Measurements from ENCODE around the gene KCTD17.

The KCTD17 gene

DNA sequence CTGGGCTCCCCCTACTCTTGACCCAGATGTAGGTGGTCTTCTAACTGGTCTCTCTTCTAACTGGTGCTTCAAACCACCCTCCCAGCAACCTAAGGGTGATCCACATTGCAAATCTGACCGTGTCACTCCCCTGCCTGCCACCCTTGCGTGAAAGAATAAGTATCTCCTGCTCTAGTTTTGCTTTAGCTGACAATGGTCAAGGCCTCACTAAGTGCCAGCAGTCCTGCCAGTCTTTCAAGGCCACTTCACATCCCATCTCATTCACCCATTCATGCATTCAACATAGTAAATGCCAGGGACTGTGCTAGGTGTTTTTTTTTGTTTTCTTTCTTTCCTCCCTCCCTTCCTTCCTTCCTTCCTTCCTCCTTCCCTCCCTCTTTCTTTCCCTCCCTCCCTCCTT lies 2.3 kb upstream of the KCTD17 start:
- peaks cover 3% of the 10 kb centered on the region for H3K27me3 ChIP-seq (ENCODE audit: insufficient read depth, poor library complexity, severe bottlenecking)
- TF ChIP-seq, protein P1, sequence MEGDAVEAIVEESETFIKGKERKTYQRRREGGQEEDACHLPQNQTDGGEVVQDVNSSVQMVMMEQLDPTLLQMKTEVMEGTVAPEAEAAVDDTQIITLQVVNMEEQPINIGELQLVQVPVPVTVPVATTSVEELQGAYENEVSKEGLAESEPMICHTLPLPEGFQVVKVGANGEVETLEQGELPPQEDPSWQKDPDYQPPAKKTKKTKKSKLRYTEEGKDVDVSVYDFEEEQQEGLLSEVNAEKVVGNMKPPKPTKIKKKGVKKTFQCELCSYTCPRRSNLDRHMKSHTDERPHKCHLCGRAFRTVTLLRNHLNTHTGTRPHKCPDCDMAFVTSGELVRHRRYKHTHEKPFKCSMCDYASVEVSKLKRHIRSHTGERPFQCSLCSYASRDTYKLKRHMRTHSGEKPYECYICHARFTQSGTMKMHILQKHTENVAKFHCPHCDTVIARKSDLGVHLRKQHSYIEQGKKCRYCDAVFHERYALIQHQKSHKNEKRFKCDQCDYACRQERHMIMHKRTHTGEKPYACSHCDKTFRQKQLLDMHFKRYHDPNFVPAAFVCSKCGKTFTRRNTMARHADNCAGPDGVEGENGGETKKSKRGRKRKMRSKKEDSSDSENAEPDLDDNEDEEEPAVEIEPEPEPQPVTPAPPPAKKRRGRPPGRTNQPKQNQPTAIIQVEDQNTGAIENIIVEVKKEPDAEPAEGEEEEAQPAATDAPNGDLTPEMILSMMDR (IDR thresholded peaks at IDR 0.05; ENCODE audit: insufficient read depth, low read length) = no peak
- TF ChIP-seq POLR2AphosphoS5 (IDR thresholded peaks at IDR 0.05; ENCODE audit: low read depth) (no peak), GABPA (IDR thresholded peaks at IDR 0.05; ENCODE audit: low read depth) (no peak), SPI1 (IDR thresholded peaks at IDR 0.05; ENCODE audit: borderline replicate concordance, low read depth) (no peak)
- TF ChIP-seq, protein P2, sequence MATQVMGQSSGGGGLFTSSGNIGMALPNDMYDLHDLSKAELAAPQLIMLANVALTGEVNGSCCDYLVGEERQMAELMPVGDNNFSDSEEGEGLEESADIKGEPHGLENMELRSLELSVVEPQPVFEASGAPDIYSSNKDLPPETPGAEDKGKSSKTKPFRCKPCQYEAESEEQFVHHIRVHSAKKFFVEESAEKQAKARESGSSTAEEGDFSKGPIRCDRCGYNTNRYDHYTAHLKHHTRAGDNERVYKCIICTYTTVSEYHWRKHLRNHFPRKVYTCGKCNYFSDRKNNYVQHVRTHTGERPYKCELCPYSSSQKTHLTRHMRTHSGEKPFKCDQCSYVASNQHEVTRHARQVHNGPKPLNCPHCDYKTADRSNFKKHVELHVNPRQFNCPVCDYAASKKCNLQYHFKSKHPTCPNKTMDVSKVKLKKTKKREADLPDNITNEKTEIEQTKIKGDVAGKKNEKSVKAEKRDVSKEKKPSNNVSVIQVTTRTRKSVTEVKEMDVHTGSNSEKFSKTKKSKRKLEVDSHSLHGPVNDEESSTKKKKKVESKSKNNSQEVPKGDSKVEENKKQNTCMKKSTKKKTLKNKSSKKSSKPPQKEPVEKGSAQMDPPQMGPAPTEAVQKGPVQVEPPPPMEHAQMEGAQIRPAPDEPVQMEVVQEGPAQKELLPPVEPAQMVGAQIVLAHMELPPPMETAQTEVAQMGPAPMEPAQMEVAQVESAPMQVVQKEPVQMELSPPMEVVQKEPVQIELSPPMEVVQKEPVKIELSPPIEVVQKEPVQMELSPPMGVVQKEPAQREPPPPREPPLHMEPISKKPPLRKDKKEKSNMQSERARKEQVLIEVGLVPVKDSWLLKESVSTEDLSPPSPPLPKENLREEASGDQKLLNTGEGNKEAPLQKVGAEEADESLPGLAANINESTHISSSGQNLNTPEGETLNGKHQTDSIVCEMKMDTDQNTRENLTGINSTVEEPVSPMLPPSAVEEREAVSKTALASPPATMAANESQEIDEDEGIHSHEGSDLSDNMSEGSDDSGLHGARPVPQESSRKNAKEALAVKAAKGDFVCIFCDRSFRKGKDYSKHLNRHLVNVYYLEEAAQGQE (IDR thresholded peaks at IDR 0.05; ENCODE audit: insufficient replicate concordance, low read depth) = no peak
- DNase-seq (ENCODE audit: low read depth in 1 of 2, low spot score in 1 of 2) = no peak
- H3K4me3 ChIP-seq (replicated peaks; ENCODE audit: insufficient read depth, low read length) = no peak overlapping the region
- H3K27ac ChIP-seq (replicated peaks) = no peak overlapping the region

DNA sequence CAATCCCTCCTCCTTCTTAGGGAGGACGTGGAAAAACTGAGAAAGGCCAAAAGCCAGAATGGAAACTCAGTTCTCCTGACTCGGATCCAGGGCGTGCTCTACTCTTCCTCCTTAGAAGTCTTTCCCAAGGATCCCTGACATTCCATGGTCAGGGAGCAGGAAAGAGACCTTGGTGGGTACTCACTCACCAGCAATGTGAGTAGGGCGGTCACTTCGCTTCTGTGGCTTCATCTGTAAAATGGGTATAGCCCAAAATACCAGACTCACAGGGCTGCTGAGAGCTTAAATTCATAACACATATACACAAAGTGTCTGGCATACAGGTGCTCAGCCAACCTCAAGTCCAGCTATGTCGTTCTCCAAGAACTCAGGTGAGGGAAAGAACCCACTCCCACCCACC lies 629 bp upstream of the KCTD17 start:
- no peak for DNase-seq (ENCODE audit: low read depth in 1 of 2, low spot score in 1 of 2)
- peak overlapping the region; percentile 27; the same call in 1 of the 2 replicates for H3K4me3 ChIP-seq (replicated peaks; ENCODE audit: insufficient read depth, low read length)
- TF ChIP-seq GABPA (IDR thresholded peaks at IDR 0.05; ENCODE audit: low read depth) (no peak), SPI1 (IDR thresholded peaks at IDR 0.05; ENCODE audit: borderline replicate concordance, low read depth) (no peak), POLR2AphosphoS5 (IDR thresholded peaks at IDR 0.05; ENCODE audit: low read depth) (no peak)
- TF ChIP-seq, protein P2 (IDR thresholded peaks at IDR 0.05; ENCODE audit: insufficient replicate concordance, low read depth) = no peak
- TF ChIP-seq, protein P1 (IDR thresholded peaks at IDR 0.05; ENCODE audit: insufficient read depth, low read length) = no peak
- no peak overlapping the region for H3K27ac ChIP-seq (replicated peaks)
- peaks cover 3% of the 10 kb centered on the region for H3K27me3 ChIP-seq (ENCODE audit: insufficient read depth, poor library complexity, severe bottlenecking)

DNA sequence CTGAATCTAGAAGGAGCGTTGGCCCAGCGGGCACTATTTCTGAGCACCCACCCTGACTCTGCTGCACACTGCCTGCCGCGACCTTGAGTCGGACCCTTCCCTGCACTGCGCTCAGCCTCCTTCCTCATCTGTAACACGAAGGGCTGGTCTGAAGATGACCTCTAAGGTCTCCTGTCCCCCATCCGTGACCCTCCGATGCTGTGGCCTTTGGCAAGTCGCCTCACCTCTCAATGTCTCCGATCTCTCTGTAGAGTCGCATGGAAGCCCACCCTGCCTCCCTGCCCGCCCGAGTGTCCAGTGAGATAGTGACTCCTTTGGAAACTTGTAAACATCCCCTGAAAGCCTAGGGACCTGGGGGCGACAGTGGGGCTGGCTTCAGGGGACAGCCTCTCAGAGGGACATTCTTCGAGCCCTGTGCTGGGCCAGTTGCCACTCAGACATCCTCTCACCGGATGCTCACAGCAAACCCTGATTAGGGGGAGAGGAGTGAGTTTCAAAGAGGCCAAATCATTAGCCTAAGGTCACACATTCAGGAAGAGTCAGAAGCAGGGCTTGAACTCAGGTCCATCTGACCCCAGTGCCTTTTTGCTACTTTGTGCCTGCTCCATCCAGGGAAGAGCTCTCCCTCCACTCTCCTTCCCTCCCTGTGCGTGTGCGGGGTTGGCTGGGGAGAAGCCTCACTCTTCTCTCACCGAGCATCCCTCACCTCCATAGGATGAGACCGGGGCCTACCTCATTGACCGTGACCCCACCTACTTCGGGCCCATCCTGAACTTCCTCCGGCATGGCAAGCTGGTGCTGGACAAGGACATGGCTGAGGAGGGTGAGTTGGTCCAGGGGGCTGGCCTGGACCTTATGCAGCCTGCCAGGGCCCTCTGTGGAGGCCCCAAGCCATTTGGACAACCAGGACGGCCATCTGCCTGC lies 1.1 kb downstream of the KCTD17 start:
- H3K27ac ChIP-seq (replicated peaks) = no peak overlapping the region
- no peak overlapping the region for H3K4me3 ChIP-seq (replicated peaks; ENCODE audit: insufficient read depth, low read length)

More for the DNA sequence above, 1.1 kb downstream of the KCTD17 start:
- TF ChIP-seq SPI1 (IDR thresholded peaks at IDR 0.05; ENCODE audit: borderline replicate concordance, low read depth) (no peak), POLR2AphosphoS5 (IDR thresholded peaks at IDR 0.05; ENCODE audit: low read depth) (no peak), GABPA (IDR thresholded peaks at IDR 0.05; ENCODE audit: low read depth) (no peak)
- TF ChIP-seq, protein P2 (IDR thresholded peaks at IDR 0.05; ENCODE audit: insufficient replicate concordance, low read depth) = no peak
- TF ChIP-seq, protein P1 (IDR thresholded peaks at IDR 0.05; ENCODE audit: insufficient read depth, low read length) = no peak
- peaks cover 3% of the 10 kb centered on the region for H3K27me3 ChIP-seq (ENCODE audit: insufficient read depth, poor library complexity, severe bottlenecking)
- DNase-seq (ENCODE audit: low read depth in 1 of 2, low spot score in 1 of 2) = no peak

Data from HL-60 (cell line).